GM12878 (cell line): ENCODE results near the gene OR2AG1. TPM values are rescaled to one million over a fixed set of nuclear protein-coding genes. Genes with fewer than 3 reads are reported as not detected.

ENCODE experiments used
- CBFB ChIP-seq: IDR thresholded peaks from 2 replicates; pipeline ENCODE4 v1.6.1; 2016; ENCODE audit warnings: antibody characterized with exemption, low read depth
- CREB1 ChIP-seq: IDR thresholded peaks from 2 replicates; pipeline ENCODE4 v1.6.1; 2012; ENCODE audit warnings: low read depth, mild to moderate bottlenecking, inconsistent platforms
- GABPA ChIP-seq: IDR thresholded peaks from 2 replicates; pipeline ENCODE4 v1.6.1; 2014; ENCODE audit warnings: antibody characterized with exemption, low read depth, mild to moderate bottlenecking, inconsistent platforms
- GATAD2B ChIP-seq: fragments of 450-650 bp; conservative IDR thresholded peaks from 2 replicates; pipeline ENCODE4 v1.6.1; 2017; ENCODE audit warnings: low read depth, mild to moderate bottlenecking, moderate library complexity
- KAT2A ChIP-seq: conservative IDR thresholded peaks from 2 replicates; pipeline ENCODE4 v1.6.1; 2011; ENCODE audit warnings: low read depth, low read length; ENCODE audit not compliant: control insufficient read depth
- NBN ChIP-seq: fragments of 450-650 bp; IDR thresholded peaks from 2 replicates; pipeline ENCODE4 v1.6.1; 2016
- NR2C1 ChIP-seq: fragments of 450-650 bp; IDR thresholded peaks from 2 replicates; pipeline ENCODE4 v1.6.1; 2017; ENCODE audit warnings: antibody characterized with exemption, mild to moderate bottlenecking, moderate library complexity
- NR2C2 ChIP-seq: IDR thresholded peaks from 2 replicates; pipeline ENCODE4 v1.6.1; 2011; ENCODE audit warnings: borderline replicate concordance, low read depth; ENCODE audit not compliant: control insufficient read depth, insufficient read length
- POLR2A ChIP-seq: IDR thresholded peaks from 2 replicates; pipeline ENCODE4 v1.6.1; 2011; ENCODE audit warnings: low read depth, mild to moderate bottlenecking, low read length
- POLR2AphosphoS5 ChIP-seq: IDR thresholded peaks from 2 replicates; pipeline ENCODE4 v1.6.1; 2011; ENCODE audit warnings: mild to moderate bottlenecking, low read length, inconsistent platforms
- POU2F2 ChIP-seq: IDR thresholded peaks from 3 replicates; pipeline ENCODE4 v1.6.1; 2011; ENCODE audit warnings: low read depth, mild to moderate bottlenecking, low read length, borderline replicate concordance
- RB1 ChIP-seq: fragments of 450-650 bp; formaldehyde crosslinking; IDR thresholded peaks from 2 replicates; pipeline ENCODE4 v1.6.1; 2017; ENCODE audit warnings: mild to moderate bottlenecking, borderline replicate concordance
- RELA ChIP-seq: fragments of 450-650 bp; IDR thresholded peaks from 2 replicates; pipeline ENCODE4 v1.8.0; 2014; ENCODE audit warnings: borderline replicate concordance; ENCODE audit not compliant: partially characterized antibody
- SIX5 ChIP-seq: IDR thresholded peaks from 2 replicates; pipeline ENCODE4 v1.6.1; 2011; ENCODE audit warnings: mild to moderate bottlenecking, low read depth, low read length, moderate library complexity; ENCODE audit not compliant: severe bottlenecking
- SMAD5 ChIP-seq: IDR thresholded peaks from 2 replicates; pipeline ENCODE4 v1.6.1; 2016; ENCODE audit warnings: antibody characterized with exemption, low read depth
- TBL1XR1 ChIP-seq: IDR thresholded peaks from 2 replicates; pipeline ENCODE4 v1.6.1; 2012; ENCODE audit warnings: low read depth, low read length, improper control_type of control experiment
- YBX1 ChIP-seq: fragments of 450-650 bp; IDR thresholded peaks from 2 replicates; pipeline ENCODE4 v1.6.1; 2016; ENCODE audit warnings: antibody characterized with exemption
- ZNF592 ChIP-seq: fragments of 450-650 bp; IDR thresholded peaks from 2 replicates; pipeline ENCODE4 v1.6.1; 2017; ENCODE audit warnings: mild to moderate bottlenecking, moderate library complexity
- ZSCAN29 ChIP-seq: fragments of 450-650 bp; IDR thresholded peaks from 2 replicates; pipeline ENCODE4 v1.6.1; 2017; ENCODE audit warnings: mild to moderate bottlenecking, moderate library complexity
- polyA plus RNA-seq, 11 experiments: library from polyadenylated mRNA; depleted of rRNA in 4 of 11; unstranded in 6 of 11; stranded (reverse) in 5 of 11; fragments of >200 nt; fragmentation: Nextera tagmentation in 4 of 11; fragmentation: Illumina TruSeq in 1 of 11; extraction: Ambion mirVana in 4 of 11; extraction: Trizol in 1 of 11; gene quantifications; 1 replicate in 1 of 11; 2 replicates in 10 of 11; pipeline versions ENCODE4 v1.2.1 to v1.2.3, GENCODE V29; 2011 to 2016; ENCODE audit warnings: inconsistent platforms in 2 of 11, missing spikeins in 2 of 11, low read depth in 1 of 11
- total RNA-seq, 4 experiments: library from RNA; depleted of rRNA in 3 of 4; stranded (reverse); fragments of >200 nt in 3 of 4; fragmentation: Illumina TruSeq in 1 of 4; extraction: Trizol in 1 of 4; gene quantifications; 2 replicates each; pipeline versions ENCODE4 v1.2.1 to v1.2.3, GENCODE V29; 2013 to 2021
- TF ChIP-seq, protein P1 (sequence below): fragments of 450-650 bp; IDR thresholded peaks from 2 replicates; pipeline ENCODE4 v1.6.1; 2018; ENCODE audit warnings: borderline replicate concordance, mild to moderate bottlenecking; ENCODE audit not compliant: partially characterized antibody
- TF ChIP-seq, protein P2 (sequence below): IDR thresholded peaks from 2 replicates; pipeline ENCODE4 v1.6.1; 2011; ENCODE audit warnings: mild to moderate bottlenecking, low read depth, low read length, moderate library complexity; ENCODE audit not compliant: insufficient replicate concordance
- TF ChIP-seq, protein P3 (sequence below): IDR thresholded peaks from 2 replicates; pipeline ENCODE4 v1.6.1; 2012; ENCODE audit warnings: low read length, inconsistent platforms

Gene OR2AG1
- total and polyA plus RNA-seq, 10 of the 15 experiments (the other 5 are each of a cell fraction or from before 2014, with no cell fraction given), result not detected

DNA sequence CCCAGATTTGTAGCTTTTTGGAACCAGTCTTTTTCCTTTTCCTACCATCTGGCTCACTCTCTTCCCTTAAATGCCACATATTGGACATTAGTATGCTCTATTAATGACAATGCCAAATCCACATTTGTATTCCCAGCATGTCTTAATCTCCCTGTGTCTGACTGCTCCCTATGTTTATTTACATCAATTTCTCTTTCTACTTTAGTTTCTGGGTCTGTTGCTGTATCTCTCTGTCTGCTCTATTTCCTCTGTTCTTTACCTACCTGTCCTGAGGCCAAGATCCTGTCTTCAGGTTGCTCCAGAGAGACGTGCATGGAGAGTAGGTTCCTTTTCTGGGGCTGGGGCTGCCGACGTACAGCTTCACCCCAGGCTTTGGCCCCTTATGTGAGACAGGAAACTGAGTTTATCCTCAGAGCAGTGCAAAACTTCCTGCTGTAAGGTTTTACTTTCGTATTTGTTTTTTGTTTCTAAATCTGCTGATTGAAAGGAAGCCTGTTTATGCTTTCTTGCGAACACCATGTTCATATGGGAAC, 36.7 kb upstream of the OR2AG1 start (continued):
- TF ChIP-seq GATAD2B, result no peak
- TF ChIP-seq POLR2A, result peak; percentile 83
- 0 out of 2 replicates have a peak, but pooled peaks have one; percentile 16 for TF ChIP-seq CREB1
- TF ChIP-seq ZNF592, result no peak
- no peak for TF ChIP-seq ZSCAN29
- TF ChIP-seq TBL1XR1, result 0 out of 2 replicates have a peak, but pooled peaks have one; percentile 9
- TF ChIP-seq YBX1, result peak; percentile 77; the same call in 1 of the 2 replicates
- no peak for TF ChIP-seq NR2C1
- TF ChIP-seq, protein P1, sequence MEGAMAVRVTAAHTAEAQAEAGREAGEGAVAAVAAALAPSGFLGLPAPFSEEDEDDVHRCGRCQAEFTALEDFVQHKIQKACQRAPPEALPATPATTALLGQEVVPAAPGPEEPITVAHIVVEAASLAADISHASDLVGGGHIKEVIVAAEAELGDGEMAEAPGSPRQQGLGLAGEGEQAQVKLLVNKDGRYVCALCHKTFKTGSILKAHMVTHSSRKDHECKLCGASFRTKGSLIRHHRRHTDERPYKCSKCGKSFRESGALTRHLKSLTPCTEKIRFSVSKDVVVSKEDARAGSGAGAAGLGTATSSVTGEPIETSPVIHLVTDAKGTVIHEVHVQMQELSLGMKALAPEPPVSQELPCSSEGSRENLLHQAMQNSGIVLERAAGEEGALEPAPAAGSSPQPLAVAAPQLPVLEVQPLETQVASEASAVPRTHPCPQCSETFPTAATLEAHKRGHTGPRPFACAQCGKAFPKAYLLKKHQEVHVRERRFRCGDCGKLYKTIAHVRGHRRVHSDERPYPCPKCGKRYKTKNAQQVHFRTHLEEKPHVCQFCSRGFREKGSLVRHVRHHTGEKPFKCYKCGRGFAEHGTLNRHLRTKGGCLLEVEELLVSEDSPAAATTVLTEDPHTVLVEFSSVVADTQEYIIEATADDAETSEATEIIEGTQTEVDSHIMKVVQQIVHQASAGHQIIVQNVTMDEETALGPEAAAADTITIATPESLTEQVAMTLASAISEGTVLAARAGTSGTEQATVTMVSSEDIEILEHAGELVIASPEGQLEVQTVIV, result no peak
- peak; percentile 43 for TF ChIP-seq RELA
- peak; percentile 13; the same call in 1 of the 2 replicates for TF ChIP-seq CBFB
- peak; percentile 89 for TF ChIP-seq POLR2AphosphoS5
- TF ChIP-seq NR2C2, result no peak
- TF ChIP-seq KAT2A, result no peak
- TF ChIP-seq SIX5, result no peak
- peak; percentile 76; the same call in 1 of the 3 replicates for TF ChIP-seq POU2F2
- TF ChIP-seq, protein P2, sequence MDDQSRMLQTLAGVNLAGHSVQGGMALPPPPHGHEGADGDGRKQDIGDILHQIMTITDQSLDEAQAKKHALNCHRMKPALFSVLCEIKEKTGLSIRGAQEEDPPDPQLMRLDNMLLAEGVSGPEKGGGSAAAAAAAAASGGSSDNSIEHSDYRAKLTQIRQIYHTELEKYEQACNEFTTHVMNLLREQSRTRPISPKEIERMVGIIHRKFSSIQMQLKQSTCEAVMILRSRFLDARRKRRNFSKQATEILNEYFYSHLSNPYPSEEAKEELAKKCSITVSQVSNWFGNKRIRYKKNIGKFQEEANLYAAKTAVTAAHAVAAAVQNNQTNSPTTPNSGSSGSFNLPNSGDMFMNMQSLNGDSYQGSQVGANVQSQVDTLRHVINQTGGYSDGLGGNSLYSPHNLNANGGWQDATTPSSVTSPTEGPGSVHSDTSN, result no peak
- TF ChIP-seq SMAD5, result peak; percentile 78
- TF ChIP-seq NBN, result 0 out of 2 replicates have a peak, but pooled peaks have one; percentile 29
- TF ChIP-seq, protein P3, sequence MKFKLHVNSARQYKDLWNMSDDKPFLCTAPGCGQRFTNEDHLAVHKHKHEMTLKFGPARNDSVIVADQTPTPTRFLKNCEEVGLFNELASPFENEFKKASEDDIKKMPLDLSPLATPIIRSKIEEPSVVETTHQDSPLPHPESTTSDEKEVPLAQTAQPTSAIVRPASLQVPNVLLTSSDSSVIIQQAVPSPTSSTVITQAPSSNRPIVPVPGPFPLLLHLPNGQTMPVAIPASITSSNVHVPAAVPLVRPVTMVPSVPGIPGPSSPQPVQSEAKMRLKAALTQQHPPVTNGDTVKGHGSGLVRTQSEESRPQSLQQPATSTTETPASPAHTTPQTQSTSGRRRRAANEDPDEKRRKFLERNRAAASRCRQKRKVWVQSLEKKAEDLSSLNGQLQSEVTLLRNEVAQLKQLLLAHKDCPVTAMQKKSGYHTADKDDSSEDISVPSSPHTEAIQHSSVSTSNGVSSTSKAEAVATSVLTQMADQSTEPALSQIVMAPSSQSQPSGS, result peak; percentile 53
- 0 out of 2 replicates have a peak, but pooled peaks have one; percentile 57 for TF ChIP-seq RB1
- 0 out of 2 replicates have a peak, but pooled peaks have one; percentile 26 for TF ChIP-seq GABPA
